Measurements from ENCODE around the gene FOXL2NB.

GRCh38 chr3:138941259-138941885, 5.6 kb upstream of the FOXL2NB start:
- TF ChIP-seq FOXP2 (optimal IDR thresholded peaks at IDR 0.05; ENCODE audit: control extremely low read depth, extremely low read length, insufficient read depth), result no peak
- TF ChIP-seq EZH2 (IDR thresholded peaks at IDR 0.05), result no peak
- no peak for TF ChIP-seq POLR2AphosphoS5 (IDR thresholded peaks at IDR 0.05; ENCODE audit: borderline replicate concordance, low read depth, low read length)

All from SK-N-MC (cell line).